Measurements from ENCODE around the gene GRID1.

The GRID1 gene

DNA sequence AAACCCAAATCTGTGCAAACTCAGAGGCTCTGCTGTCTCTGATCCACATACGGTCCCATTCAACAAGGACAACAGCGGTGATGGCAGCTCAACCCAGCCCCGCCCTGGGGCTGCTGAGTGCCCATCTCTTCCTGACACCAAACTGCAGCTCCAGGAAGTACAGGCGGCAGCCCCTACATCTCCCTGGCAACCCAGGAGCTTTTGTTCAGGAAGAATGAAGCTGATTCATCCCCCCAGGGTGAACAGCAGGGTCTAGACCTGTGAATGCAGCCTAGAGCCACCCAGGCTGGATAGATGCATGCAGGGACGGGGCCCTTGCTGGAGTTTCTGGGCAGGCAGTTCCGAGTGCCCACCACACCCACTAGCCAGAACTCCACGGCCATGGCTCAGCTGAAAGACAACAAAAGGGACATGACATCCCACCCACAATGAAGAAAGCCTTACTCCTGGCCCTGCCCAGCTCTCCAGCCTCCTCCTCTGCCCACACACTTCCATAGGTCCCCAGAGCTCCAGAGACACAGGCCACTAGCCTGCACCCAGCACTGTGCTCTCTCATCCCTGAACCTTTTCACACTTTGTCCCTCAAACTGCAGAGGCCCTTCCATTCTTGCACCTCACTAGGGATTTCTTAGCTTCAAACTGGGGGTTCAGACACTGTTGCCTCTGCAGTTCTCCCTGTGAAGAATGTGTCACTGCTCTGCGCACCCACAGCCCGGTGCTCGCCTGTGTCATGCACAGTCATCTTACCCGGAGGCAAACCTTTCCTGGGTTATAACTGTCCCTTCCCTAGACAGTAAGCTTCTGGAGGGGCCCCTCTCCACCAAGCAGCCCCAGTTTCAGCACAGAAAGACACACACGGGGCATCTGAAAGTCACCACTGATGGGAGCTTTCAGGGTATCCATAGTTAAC is 99.1 kb downstream of the GRID1 start:
- H3K36me3 ChIP-seq (ENCODE audit: control insufficient read depth in 2 of 2, insufficient read depth in 1 of 2, low read length in 2 of 2): no peaks in the 10 kb centered on the region
- H3K27ac ChIP-seq (ENCODE audit: extremely low read depth, low read depth, low read length): no peak overlapping the region
- TF ChIP-seq ZNF223 (tag by site-specific recombination; IDR thresholded peaks at IDR 0.05): no peak
- TF ChIP-seq, protein P1, sequence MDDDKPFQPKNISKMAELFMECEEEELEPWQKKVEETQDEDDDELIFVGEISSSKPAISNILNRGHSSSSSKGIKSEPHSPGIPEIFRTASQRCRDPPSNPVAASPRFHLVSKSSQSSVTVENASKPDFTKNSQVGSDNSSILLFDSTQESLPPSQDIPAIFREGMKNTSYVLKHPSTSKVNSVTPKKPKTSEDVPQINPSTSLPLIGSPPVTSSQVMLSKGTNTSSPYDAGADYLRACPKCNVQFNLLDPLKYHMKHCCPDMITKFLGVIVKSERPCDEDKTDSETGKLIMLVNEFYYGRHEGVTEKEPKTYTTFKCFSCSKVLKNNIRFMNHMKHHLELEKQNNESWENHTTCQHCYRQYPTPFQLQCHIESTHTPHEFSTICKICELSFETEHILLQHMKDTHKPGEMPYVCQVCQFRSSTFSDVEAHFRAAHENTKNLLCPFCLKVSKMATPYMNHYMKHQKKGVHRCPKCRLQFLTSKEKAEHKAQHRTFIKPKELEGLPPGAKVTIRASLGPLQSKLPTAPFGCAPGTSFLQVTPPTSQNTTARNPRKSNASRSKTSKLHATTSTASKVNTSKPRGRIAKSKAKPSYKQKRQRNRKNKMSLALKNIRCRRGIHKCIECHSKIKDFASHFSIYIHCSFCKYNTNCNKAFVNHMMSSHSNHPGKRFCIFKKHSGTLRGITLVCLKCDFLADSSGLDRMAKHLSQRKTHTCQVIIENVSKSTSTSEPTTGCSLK (tag by site-specific recombination; IDR thresholded peaks at IDR 0.05): no peak
- no peak for TF ChIP-seq IKZF3 (tag by site-specific recombination; IDR thresholded peaks at IDR 0.05)
- TF ChIP-seq KLF16 (tag by site-specific recombination; IDR thresholded peaks at IDR 0.05): no peak
- no peak for TF ChIP-seq ZFP69B (tag by site-specific recombination; IDR thresholded peaks at IDR 0.05)
- no peak for TF ChIP-seq ZBTB21 (tag by site-specific recombination; IDR thresholded peaks at IDR 0.05)
- peak; percentile 73 for TF ChIP-seq EGR2 (tag by site-specific recombination; IDR thresholded peaks at IDR 0.05; ENCODE audit: low read depth)
- peak; percentile 58 for TF ChIP-seq ZFHX2 (tag by site-specific recombination; conservative IDR thresholded peaks at IDR 0.05)
- POLR2A ChIA-PET: no interaction called here
- no peaks in the 10 kb centered on the region for H3K4me1 ChIP-seq (ENCODE audit: control insufficient read depth, insufficient read depth, low read length)
- H3K4me3 ChIP-seq (ENCODE audit: low read depth, low read length): no peak overlapping the region
- H3K9me3 ChIP-seq (ENCODE audit: control insufficient read depth, insufficient read depth, low read depth, low read length): no peaks in the 10 kb centered on the region
- CTCF ChIA-PET: no interaction called here

DNA sequence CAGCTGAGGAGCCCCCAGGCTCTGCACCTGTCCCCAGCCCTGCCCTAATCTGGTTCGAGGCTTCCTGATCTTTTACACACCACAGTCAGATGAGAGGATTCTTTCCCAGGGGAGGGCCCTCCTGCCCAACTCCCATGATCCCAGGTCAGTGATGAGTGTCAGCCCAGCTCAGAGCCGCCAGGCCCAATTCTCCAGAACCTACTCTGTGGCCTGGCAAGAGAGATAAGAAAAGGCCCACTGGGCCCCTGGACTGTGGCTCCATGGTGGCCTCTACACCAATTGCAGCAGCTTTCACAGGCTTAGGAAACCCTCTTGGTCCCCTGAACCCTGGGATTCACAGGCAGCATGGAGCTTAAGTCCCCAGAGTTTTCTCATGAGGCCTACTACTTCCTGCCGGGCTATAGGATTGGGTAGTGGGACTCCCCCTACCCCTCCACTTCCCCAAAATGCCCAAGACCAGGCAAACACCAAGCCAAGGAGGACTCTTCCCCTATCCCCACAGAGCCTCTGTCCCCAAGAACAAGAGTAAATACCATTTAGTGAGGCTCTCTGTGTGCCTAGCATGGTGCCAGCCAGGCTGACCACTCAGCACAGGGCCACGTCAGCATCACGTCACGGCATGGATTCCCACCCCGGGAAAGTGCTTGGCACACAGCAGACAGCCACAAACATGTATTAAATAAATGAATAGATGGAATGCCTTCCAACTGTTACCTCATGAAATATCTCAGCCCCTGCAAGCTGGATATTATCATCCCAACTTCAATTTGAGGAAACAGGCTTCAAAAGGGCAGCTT is 100.0 kb downstream of the GRID1 start:
- H3K36me3 ChIP-seq (ENCODE audit: control insufficient read depth in 2 of 2, insufficient read depth in 1 of 2, low read length in 2 of 2): no peaks in the 10 kb centered on the region
- H3K27ac ChIP-seq (ENCODE audit: extremely low read depth, low read depth, low read length): no peak overlapping the region
- no peaks in the 10 kb centered on the region; the same call in 1 of the 2 replicates for H3K4me1 ChIP-seq (ENCODE audit: control insufficient read depth, insufficient read depth, low read length)
- POLR2A ChIA-PET: no interaction called here
- no peak overlapping the region for H3K4me3 ChIP-seq (ENCODE audit: low read depth, low read length)
- H3K9me3 ChIP-seq (ENCODE audit: control insufficient read depth, insufficient read depth, low read depth, low read length): no peaks in the 10 kb centered on the region
- TF ChIP-seq ZNF423 (tag by site-specific recombination; IDR thresholded peaks at IDR 0.05) (no peak), ZNF223 (tag by site-specific recombination; IDR thresholded peaks at IDR 0.05) (no peak), ZNF529 (tag by site-specific recombination; IDR thresholded peaks at IDR 0.05; ENCODE audit: insufficient replicate concordance) (no peak), ZNF792 (tag by site-specific recombination; IDR thresholded peaks at IDR 0.05) (no peak), KLF16 (tag by site-specific recombination; IDR thresholded peaks at IDR 0.05) (no peak), ZNF777 (tag by site-specific recombination; IDR thresholded peaks at IDR 0.05; ENCODE audit: borderline replicate concordance) (no peak), ZNF404 (tag by site-specific recombination; IDR thresholded peaks at IDR 0.05) (no peak)
- TF ChIP-seq, protein P2, sequence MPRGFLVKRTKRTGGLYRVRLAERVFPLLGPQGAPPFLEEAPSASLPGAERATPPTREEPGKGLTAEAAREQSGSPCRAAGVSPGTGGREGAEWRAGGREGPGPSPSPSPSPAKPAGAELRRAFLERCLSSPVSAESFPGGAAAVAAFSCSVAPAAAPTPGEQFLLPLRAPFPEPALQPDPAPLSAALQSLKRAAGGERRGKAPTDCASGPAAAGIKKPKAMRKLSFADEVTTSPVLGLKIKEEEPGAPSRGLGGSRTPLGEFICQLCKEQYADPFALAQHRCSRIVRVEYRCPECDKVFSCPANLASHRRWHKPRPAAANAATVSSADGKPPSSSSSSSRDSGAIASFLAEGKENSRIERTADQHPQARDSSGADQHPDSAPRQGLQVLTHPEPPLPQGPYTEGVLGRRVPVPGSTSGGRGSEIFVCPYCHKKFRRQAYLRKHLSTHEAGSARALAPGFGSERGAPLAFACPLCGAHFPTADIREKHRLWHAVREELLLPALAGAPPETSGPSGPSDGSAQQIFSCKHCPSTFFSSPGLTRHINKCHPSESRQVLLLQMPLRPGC (tag by site-specific recombination; IDR thresholded peaks at IDR 0.05): no peak
- TF ChIP-seq, protein P3, sequence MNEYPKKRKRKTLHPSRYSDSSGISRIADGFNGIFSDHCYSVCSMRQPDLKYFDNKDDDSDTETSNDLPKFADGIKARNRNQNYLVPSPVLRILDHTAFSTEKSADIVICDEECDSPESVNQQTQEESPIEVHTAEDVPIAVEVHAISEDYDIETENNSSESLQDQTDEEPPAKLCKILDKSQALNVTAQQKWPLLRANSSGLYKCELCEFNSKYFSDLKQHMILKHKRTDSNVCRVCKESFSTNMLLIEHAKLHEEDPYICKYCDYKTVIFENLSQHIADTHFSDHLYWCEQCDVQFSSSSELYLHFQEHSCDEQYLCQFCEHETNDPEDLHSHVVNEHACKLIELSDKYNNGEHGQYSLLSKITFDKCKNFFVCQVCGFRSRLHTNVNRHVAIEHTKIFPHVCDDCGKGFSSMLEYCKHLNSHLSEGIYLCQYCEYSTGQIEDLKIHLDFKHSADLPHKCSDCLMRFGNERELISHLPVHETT (tag by site-specific recombination; IDR thresholded peaks at IDR 0.05): no peak
- CTCF ChIA-PET: no interaction called here
